LNCAP (cell line): ENCODE measurements around the gene PHKB.

ENCODE experiments used
- CTCF ChIP-seq: fragments of 450-650 bp; IDR thresholded peaks from 2 replicates; pipeline ENCODE4 v1.5.1; 2017; ENCODE audit warnings: mild to moderate bottlenecking

PHKB gene

GRCh38 chr16:47644661-47645060 is 183.5 kb downstream of the PHKB start:
- no peak for TF ChIP-seq CTCF

DNA sequence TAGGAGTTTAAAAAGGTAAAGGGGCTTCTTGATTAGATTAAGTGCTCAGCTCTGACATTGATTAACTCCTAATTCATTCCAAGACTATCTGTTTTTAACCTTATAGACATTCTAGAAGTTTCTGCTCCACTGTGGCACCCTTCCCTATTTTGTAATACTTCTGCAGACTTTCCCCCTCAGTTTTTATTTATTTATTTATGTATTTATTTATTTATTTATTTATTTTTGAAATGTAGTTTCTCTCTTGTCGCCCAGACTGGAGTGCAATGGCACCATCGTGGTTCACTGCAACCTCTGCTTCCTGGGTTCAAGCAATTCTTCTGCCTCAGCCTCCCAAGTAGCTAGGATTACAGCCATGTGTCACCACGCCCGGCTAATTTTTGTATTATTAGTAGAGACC is 185.8 kb downstream of the PHKB start:
- no peak for TF ChIP-seq CTCF

DNA sequence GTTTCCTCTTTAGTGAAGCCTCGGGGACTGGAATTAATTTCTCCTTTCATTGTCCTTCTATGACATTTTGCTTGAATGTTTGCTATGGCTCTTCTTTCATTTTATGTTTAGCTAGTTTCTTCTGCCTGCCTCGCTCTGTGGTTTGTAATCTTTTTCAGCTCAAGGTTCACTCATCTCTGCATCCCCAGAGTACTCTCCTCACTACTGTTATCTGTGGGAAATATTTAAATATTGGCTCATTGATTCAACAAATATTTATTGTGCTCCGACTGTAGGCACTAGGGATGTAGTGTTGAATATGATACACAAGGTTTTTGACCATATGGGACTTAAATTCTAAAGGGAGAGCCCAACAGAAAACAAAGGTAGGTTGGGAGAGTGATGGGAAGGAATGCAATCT is 195.9 kb downstream of the PHKB start:
- TF ChIP-seq CTCF: no peak

GRCh38 chr16:47657977-47658376 is 196.8 kb downstream of the PHKB start:
- TF ChIP-seq CTCF: no peak

GRCh38 chr16:47660540-47660939 is 199.4 kb downstream of the PHKB start:
- TF ChIP-seq CTCF: no peak

DNA sequence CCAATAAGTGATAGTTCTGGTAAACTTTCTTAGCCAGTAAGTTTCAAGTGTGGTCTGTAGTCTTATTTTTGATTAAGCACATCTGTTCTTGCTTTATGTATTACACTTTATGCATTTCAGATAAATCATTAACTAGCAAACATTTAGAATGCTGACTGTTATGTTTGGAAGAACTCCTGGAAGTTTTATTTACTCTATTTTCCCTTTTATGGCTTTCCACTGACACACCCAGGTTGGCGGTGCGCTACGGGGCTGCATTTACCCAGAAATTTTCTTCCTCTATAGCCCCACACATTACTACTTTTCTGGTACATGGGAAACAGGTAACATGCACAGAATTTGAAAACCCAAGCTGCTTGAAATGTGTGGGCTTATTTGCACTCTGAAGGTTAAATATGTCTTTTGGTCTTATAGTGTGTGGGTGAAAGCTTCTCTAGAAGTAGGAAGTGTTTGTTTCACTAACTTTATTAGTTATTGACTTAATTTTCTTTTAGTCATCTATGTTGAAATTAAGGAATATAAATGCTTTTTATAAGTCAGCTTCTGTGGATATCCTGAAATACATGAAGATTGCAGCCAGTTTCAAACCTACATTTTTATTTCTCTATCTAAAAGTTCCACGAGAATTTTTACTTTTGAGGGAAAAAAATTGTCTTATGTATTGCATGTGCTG is 203.7 kb downstream of the PHKB start:
- no peak for TF ChIP-seq CTCF

GRCh38 chr16:47666434-47666833 is 205.3 kb downstream of the PHKB start:
- no peak for TF ChIP-seq CTCF

- TF ChIP-seq CTCF: no peak
These were observed 206.8 kb downstream of the PHKB start for GRCh38 chr16:47667956-47668355.
